HG03045 (cell line): ENCODE results near the gene GRXCR2.
"Not testable (repeated sequence)": the region's sequence is repeated elsewhere in the genome, so short reads cannot be mapped to it uniquely, and the experiment has no call there.

Source experiments
- ATAC-seq: cut with Tn5 transposase; IDR thresholded peaks from one replicate; pipeline ENCODE4 v1.9.1; 2021; ENCODE audit warnings: mild to moderate bottlenecking, moderate library complexity; ENCODE audit not compliant: unreplicated experiment

The GRXCR2 gene, protein sequence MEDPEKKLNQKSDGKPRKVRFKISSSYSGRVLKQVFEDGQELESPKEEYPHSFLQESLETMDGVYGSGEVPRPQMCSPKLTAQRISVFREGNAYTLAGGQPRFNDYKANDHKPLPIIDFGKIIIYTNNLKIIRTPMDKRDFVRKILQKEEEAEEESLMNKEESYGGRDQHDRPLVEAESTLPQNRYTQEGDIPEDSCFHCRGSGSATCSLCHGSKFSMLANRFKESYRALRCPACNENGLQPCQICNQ

DNA sequence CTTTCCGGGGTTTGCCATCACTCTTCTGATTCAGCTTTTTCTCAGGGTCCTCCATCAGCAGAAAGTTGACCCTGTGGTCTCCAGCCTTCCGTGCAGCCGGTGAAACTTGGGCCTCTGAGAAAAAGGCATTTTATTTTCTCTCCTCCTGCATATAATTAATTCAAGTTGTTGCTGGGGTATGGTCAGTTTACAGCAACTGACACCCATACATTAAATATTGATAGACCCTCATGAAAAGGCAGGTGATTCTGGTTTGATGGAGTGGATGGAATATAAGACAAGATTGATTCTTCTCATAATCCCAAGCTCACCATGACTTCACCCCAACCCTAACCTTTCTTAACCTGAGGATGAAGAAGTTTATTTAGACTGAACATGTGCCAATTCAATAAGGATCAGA, at the start of gene GRXCR2:
GRXCR2 (minus strand) TSS at position 101 of the 400 bp plus-strand sequence; CDS start at position 55, 46 bp downstream.
- no peak for ATAC-seq

DNA sequence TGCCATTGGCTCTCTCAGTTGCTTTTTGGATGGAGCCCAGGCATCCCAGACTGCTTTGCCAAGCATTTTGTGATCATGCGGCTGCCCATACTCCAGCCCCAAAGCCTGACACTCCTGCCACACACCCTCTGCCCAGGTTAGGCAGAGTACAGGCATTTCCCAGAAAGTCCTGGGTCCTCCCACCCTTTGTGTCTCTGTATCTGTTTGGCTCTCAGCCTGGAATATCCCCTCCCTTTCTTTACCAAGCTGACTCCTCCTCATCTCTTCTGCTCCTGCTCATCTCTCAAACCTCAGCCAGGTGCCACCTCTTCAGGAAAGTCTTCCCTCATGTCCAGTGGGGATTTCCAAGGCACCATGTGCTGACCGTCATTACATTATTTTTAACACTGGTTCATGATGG, 49.2 kb upstream of the GRXCR2 start:
- no peak for ATAC-seq

DNA sequence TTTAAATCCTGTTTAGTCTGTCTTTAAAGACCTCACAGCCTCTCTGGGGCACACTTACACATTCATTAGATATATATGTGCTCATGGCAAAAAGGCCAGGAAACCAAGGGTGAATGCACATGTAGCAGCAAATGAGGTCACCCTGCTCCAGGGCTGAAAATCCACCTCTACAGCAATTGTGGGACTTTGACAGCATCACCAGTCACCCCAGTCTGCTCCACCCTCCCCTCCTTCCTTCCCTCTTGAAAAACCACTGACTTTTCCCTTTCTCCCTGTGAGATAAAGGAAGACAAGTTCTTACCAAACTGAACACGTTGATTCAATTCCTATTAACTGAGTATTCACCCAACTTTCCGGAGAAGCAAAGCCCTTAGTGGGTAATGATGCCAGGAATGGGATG, 48.4 kb upstream of the GRXCR2 start:
- ATAC-seq = no peak

DNA sequence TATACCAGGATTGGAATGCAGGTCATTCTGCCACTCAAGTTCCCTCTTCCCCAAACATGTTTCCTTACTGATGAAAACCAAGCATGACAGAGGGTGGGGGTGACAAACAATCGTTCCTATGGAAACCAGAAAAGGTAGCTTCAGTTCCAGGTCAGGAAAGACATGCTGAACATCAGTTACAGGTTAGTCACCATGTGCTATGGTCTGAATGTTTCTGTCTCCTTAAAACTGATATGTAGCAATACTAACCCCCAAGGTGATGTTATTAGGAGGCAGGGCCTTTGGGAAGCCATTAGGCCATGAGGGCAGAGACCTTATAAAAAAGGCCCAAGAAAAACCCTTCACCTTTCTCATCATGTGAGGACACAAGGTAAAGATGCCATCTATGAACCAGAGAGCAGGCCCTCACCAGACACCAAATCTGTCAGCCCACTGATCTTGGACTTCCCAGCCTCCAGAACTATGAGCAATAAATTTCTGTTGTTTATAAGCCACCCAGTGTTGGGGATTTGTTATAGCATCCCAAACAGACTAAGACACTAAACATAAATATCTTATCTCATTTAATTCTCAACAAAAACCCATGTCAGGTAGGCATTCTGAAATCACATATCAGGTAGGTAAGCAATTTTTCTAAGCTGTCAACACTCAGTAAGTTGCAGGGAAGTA, 47.9 kb upstream of the GRXCR2 start:
- ATAC-seq = no peak

DNA sequence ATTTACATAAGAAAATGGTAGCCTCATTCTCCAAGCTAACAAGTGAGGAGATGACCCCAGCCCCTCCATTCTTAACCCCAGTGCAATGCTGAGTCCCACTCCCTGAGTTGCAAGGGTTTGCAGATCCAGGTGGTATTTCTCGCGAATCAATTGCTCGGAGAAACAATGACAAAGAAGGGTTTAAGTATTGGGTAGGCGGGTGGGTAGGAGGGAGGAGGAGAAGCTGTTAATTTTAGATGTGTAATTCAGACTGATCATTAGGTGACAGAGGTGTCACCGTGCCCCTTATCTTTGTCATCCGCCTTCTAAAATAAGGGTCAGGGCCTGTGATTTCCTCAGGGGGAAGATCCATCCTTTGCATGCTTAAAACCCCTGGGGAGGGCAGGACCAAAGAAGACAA, 46.6 kb upstream of the GRXCR2 start:
- no peak for ATAC-seq

DNA sequence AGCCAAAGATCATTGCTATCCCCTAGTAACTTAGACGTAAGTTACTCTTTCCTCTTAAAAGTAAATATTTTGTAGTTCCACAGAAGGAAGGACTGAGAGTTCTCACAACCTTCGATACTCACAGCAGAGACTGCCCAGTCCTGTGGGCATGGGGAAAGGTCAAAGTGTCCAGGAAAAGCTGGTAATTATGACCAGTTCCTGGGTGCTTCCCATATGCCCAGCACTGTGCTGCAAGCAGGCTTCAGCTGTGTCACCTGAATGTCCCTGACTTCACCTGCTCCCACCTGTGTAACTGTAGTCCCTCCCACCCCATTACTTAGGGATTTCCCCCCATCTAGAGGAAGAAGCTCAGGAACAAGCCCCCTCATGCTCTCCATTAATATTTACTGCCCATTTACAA, 45.6 kb upstream of the GRXCR2 start:
- ATAC-seq = no peak

DNA sequence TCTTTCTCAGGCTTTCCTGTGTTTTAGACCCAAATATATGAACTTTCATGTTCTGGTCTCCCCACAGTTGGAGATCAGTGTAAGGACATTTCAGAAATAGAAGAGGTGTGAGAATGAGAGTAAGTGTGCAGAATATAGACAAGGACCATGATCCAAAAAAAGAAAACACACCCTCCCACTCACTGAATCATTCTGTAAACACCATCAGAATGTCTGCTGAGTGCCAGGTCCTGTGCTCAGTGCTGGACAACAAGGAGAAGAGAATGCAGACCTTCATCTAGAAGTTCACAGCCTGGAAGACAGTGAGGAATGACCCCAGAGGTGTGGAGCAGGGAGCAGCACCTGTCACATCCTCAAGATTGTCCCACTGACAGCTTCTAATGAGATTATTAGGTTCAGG, 44.5 kb upstream of the GRXCR2 start:
- ATAC-seq = no peak

DNA sequence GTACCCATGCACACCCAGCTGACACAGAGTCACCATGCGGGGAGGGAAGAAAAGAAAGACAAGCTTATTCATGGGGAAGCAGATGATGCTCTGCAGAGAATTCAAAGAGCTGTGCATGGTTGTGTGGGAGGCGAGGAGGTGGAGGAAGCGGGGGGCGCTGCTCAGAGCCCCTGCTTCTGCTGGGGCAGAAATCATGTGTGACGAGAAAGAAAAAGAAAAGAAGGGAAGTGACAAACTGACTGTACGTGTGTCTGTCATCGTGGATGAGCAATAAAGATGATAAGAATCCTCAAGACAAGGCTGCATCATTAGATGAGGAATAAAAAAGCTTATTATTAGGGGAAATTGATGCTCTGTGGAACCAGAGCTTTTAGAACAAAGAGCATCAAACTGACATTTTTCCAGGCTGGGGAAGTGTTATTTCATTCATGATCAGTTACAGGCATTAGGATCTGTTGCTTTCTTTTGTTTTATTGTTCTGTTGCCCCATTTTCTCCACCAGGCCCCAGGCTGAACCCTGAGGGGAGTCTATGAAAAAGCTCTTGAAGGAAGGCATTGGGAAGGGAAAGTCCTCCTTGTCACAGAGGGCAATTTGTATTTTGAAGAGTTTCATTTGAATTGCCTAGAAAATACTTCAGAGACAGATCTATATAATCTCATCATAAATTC, 43.3 kb upstream of the GRXCR2 start:
- ATAC-seq = no peak

DNA sequence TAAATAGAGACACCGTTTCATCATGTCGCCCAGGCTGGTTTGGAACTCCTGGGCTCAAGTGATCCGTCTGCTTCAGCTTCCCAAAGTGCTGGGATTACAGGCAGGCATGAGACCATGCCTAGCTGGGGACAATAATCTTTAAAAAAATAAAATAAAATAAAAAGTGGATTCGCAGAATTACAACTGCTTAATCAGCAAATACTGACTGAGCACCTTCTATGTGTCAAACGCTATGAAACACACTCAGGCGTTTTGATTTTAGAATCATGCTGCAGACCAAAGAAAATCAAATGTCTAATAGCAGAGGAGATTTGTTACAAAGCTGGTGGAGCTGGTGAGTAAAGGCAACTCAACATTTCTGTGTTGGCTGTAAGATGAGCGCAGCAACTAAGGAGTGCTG, 40.9 kb upstream of the GRXCR2 start:
- no peak for ATAC-seq

DNA sequence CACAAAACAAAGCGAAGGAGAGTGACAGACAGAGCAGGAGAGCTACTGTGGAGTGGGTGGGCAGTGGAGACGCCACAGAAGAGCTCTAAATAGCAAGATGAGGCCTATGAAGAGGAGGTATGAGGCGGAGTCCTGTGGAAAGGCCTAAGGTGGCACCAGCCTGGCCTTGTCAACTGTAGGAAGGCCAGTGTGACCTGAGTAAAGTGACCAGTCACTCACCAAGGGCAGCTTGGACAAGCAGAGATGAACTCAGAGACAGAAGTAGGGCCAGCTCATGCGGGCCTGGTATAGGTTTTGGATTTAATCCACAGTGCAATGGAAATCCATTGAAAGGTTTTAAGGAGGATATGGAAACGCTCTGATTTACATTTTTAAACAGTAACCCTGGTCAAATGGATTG, 39.8 kb upstream of the GRXCR2 start:
- no peak for ATAC-seq

DNA sequence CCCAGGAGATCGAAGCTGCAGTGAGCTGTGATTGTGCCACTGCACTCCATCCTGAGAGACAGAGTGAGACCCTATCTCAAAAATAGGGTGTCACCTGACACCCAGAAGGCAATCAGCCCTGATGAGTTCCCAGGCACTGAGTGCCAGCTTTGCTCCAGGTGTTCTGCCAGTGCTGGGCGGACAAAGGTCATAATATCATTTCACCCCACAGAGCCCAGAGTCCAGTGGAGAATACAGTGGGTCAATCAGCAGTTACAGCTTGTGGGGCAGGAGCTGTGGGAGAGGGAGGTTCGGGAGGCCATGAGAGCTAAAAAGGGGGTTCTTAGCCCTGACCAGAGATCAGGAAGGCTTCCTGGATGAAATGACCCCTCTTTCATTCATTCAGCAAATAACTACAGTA, 39.2 kb upstream of the GRXCR2 start:
- ATAC-seq = no peak

DNA sequence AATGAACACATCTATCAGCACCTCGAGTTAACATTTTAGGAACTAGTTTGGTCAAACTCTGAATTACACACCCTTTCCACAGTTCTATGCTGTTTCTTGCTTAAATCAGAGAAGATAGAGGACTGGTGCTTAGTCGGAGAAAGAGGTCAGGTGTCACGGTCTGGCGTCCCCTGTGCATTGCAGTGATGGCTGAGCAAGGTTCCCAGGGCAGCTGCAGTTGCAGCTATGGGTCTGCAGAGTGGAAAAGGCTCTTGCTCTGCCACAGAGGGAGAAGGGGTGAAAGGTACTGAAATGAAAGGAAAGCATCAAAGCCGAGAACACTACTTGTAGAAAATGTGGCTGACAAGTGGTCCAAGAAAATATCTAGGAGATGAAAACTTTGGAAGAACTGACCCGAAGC, 38.4 kb upstream of the GRXCR2 start:
- ATAC-seq = no peak

DNA sequence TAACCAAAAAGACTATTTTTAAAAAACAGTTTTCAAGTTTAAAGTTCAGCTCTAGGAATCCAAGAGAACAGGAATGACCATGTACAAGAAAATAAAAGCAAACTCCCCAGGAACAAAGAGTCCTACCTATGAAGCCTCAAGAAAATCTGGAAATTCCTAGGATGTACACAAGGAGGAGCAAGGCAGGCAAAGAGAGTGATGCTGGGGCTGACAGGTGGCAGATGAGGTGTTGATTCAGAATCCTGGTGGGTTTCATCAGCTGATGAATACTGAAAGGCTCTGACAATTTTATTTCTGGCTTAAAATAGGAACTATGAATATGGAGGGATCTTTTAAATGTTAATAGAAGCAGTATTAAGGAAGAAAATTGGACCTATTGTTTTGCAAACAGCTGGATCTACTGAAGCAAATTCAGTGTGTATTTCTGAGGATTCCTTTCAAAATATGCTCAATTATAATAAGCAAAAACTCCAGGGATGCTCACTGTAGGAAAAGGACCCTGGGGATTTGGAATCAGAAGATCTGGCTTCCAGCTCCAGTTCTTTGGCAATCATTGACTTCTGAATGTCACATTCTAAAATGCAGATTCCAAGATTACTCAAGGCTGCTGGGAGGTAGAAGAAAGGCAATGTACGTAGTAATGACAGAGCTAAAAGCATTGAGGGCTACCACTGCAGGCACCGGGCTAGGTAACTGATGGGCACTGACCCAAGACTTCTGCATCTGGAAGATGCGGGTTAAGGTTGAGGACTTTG, 35.6 kb upstream of the GRXCR2 start:
- ATAC-seq = no peak

DNA sequence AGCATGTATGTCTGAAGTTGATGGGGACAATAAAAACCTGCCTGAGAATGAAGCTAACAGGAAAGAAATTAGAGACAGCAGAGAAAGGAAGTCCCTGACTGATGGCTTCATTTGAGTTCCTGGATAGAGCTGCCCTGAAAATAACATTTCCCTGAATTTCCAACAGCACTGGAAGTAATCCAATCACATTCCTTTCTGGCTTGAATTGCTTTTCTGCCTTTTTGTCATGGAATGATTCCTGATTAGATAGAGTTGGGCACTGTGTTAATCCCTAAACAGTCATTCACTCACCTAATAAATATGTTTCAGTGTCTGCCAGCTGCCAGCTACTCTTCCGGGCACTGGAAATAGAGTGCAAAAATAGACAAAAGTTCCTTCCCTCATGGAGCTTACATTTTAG, 33.6 kb upstream of the GRXCR2 start:
- ATAC-seq = no peak

DNA sequence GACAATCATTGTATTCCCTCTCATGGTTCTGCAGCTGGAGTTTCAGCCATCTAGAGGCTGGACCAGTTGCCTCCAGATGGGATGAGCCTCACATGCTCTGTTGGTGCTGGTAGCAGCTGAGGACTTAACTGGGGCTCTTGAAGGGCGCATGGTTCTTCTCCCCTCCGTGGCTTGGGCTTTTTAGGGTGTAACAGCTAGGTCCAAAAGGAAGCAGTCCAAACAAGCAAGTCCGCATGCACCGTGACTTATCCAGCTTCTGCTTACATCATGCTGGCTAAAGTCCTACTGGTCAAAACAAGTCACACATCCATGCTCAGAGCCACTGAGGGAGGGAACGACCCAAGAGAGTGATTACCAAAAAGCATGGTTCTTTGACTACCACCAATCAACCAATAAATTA, 31.9 kb upstream of the GRXCR2 start:
- no peak for ATAC-seq

DNA sequence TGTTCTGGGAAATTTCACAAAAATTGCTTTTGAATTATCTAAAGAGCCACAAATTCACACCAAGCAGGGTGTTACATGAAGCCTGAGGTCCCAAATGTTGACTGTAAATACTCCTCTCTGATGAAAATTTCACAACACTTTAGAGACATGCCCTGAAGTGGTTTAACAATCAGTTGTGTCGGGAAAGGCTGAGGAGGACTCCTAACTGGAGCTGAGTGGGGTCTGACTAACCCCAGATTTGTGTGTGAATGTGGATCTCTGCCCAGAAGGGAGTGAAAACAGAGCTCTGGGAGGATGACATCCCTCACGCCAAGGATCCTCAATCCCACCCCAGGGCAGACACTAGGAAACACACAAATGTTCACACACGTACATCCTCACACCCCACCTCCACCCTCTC, 31.1 kb upstream of the GRXCR2 start:
- ATAC-seq = no peak

DNA sequence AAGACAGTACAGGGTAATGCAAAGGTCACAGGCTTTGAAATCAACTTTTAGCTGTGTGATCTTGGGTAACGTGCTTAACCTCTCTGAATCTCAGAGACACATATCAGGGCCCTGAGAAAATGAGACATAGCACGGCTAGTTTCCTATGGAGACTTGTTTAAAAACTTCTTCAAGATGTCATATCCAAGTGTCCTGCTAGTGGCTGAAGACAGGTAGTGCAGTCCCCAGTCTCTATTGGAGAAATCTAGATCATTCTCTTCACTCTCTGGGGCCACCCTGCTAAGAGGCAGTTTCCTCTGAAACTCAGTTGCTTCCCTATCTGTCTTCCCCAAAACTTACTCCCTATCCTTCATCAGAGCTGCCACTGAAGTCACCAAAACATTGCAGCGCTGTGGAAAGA, 30.3 kb upstream of the GRXCR2 start:
- no peak for ATAC-seq

DNA sequence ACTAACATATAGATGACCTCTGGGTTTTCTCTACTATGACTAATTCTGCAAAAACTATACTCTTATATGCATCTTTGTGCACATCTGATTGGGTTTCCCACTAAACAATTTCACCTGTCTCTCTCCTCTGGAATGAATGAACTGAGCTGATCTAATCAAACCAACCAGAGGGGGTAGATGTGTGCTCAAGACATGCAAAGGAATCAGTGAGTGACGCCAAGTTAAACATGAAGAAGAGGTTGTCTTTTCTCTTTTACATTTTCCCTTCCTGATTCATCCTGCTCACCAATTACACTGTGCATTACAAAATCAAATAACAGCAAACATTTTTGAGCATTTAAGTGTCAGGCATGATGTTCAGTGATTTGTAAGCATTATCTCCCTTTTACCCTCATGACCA, 29.6 kb upstream of the GRXCR2 start:
- ATAC-seq = no peak

DNA sequence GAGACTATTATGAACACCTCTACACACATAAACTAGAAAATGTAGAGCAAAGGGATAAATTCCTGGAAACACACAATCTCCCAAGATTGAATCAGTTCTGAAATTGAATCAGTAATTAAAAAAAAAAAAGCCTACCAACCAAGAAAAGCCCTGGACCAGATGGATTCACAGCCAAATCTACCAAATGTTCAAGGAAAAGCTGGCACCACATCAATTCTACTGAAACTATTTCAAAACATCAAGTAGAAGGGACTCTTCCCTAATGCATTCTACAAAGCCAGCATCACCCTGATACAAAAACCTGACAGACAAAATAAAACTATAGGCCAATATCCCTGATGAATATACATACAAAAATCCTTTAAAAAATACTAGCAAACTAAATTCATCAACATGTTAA, 25.4 kb upstream of the GRXCR2 start:
- ATAC-seq = no peak

DNA sequence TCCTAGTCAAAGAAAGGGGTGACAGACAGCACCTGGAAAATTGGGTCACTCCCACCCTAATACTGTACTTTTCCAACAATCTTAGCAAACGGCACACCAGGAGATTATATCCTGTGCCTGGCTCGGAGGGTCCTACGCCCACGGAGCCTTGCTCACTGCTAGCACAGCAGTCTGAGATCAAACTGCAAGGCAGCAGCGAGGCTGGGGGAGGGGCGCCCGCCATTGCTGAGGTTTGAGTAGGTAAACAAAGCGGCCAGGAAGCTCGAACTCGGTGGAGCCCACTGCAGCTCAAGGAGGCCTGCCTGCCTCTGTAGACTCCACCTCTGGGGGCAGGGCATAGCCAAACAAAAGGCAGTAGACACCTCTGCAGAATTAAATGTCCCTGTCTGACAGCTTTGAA, 18.6 kb upstream of the GRXCR2 start:
- ATAC-seq = not testable (repeated sequence)

DNA sequence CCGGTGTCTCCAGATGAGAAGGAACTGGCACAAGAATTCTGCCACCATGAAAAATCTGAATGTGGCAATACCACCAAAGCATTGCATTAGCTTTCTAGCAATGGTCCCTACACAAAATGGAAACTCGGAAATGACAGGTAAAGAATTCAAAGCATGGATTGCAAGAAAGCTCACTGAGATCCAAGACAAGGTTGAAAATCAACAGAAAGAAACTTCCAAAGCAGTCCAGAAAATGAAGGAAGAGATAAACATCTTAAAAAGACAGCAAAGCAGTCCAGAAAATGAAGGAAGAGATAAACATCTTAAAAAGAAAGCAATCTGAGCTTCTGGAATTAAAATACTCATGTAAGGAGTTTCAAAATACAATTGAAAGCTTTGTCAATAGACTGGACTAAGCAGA, 16.8 kb upstream of the GRXCR2 start:
- no peak for ATAC-seq
